SK-N-SH (cell line): ENCODE measurements around the gene LRRC2. TPM values are rescaled to one million over a fixed set of nuclear protein-coding genes. Genes with fewer than 3 reads are reported as not detected.

ENCODE experiments used
- CTCF ChIA-PET: fragments of 300-600, 350-600 bp; formaldehyde crosslinking; extraction: SDS; loops from one replicate; lab custom pipeline; 2021; lab: Yijun Ruan, JAX
- POLR2A ChIA-PET: fragments of 350-600 bp; sonication (Branson Sonifier 250); formaldehyde crosslinking; extraction: SDS; loops from one replicate; lab custom pipeline; 2020; ENCODE audit warnings: antibody characterized with exemption, inconsistent platforms; lab: Yijun Ruan, JAX
- DNase-seq: peaks from one replicate; pipeline ENCODE4 v3.0.0; 2012
- H2AFZ ChIP-seq: fragments of 200-600 bp; sonication (generic); 2 replicates; pipeline ENCODE4 v1.8.1; 2016; ENCODE audit warnings: antibody characterized with exemption, mild to moderate bottlenecking, low read depth
- H3F3A ChIP-seq: fragments of 200-600 bp; sonication (generic); replicated peaks from 2 replicates; pipeline ENCODE3; 2016; ENCODE audit warnings: antibody characterized with exemption, mild to moderate bottlenecking; ENCODE audit not compliant: insufficient read depth
- H3K27ac ChIP-seq, 2 experiments: fragments of 200-500 bp in 1 of 2; fragments of 200-600 bp in 1 of 2; sonication (Bioruptor generic) in 1 of 2; sonication (generic), shearing (Covaris generic) in 1 of 2; 2 replicates each; pipeline versions ENCODE4 v1.5.1 to v1.6.1; 2014 to 2016; ENCODE audit warnings: low read depth in 2 of 2, inconsistent platforms in 1 of 2, low read length in 1 of 2, mild to moderate bottlenecking in 1 of 2, mixed read lengths in 1 of 2
- H3K27me3 ChIP-seq: fragments of 200-600 bp; sonication (generic), shearing (Covaris generic); 2 replicates; pipeline ENCODE4 v1.6.1; 2016; ENCODE audit warnings: mixed run types; ENCODE audit not compliant: insufficient read depth
- H3K36me3 ChIP-seq, 2 experiments: fragments of 200-500 bp in 1 of 2; fragments of 200-600 bp in 1 of 2; sonication (Bioruptor generic) in 1 of 2; sonication (generic) in 1 of 2; replicated peaks in 1 of 2; 2 replicates each; pipeline versions ENCODE3 to v1.5.1; 2014 to 2016; ENCODE audit warnings: low read length in 1 of 2, mild to moderate bottlenecking in 1 of 2; ENCODE audit not compliant: insufficient read depth in 2 of 2, control insufficient read depth in 1 of 2
- H3K4me1 ChIP-seq, 2 experiments: fragments of 200-500 bp in 1 of 2; fragments of 200-600 bp in 1 of 2; sonication (Bioruptor generic) in 1 of 2; sonication (generic), shearing (Covaris generic) in 1 of 2; 2 replicates each; pipeline versions ENCODE4 v1.5.1 to v1.6.1; 2014 to 2016; ENCODE audit warnings: low read depth in 1 of 2, low read length in 1 of 2, mixed run types in 1 of 2; ENCODE audit not compliant: insufficient read depth in 2 of 2, control insufficient read depth in 1 of 2
- H3K4me2 ChIP-seq: fragments of 200-600 bp; sonication (generic), shearing (Covaris generic); 2 replicates; pipeline ENCODE4 v1.6.1; 2017; ENCODE audit warnings: mixed run types
- H3K4me3 ChIP-seq, 2 experiments: fragments of 200-500 bp in 1 of 2; fragments of 200-600 bp in 1 of 2; sonication (Bioruptor generic) in 1 of 2; sonication (generic), shearing (Covaris generic) in 1 of 2; 2 replicates each; pipeline versions ENCODE4 v1.5.1 to v1.8.1; 2014 to 2016; ENCODE audit warnings: low read depth in 2 of 2, inconsistent platforms in 1 of 2, low read length in 1 of 2, mild to moderate bottlenecking in 1 of 2, mixed read lengths in 1 of 2, moderate library complexity in 1 of 2
- H3K79me2 ChIP-seq: fragments of 200-600 bp; sonication (generic); 2 replicates; pipeline ENCODE4 v1.8.1; 2017; ENCODE audit warnings: mild to moderate bottlenecking; ENCODE audit not compliant: insufficient read depth
- H3K9ac ChIP-seq: fragments of 200-600 bp; sonication (generic); 2 replicates; pipeline ENCODE4 v1.6.1; 2017; ENCODE audit warnings: mixed run types
- H3K9me2 ChIP-seq: fragments of 200-600 bp; sonication (generic); 2 replicates; pipeline ENCODE4 v1.6.1; 2017; ENCODE audit warnings: mixed run types
- H3K9me3 ChIP-seq: fragments of 200-600 bp; sonication (generic); 2 replicates; pipeline ENCODE4 v1.6.1; 2017; ENCODE audit warnings: mixed run types, mild to moderate bottlenecking, moderate library complexity
- H4K20me1 ChIP-seq: fragments of 200-600 bp; sonication (generic); 2 replicates; pipeline ENCODE4 v1.6.1; 2017; ENCODE audit warnings: mild to moderate bottlenecking, mixed run types; ENCODE audit not compliant: insufficient read depth
- ELF1 ChIP-seq: IDR thresholded peaks from 2 replicates; pipeline ENCODE4 v1.4.0; 2012
- EP300 ChIP-seq, 2 experiments: IDR thresholded peaks; 2 replicates each; pipeline versions ENCODE4 v1.4.0 to v1.6.1; 2012; ENCODE audit warnings: borderline replicate concordance in 1 of 2, low read depth in 1 of 2, low read length in 1 of 2
- EZH2phosphoT487 ChIP-seq: fragments of 200-600 bp; sonication (generic); IDR thresholded peaks from 2 replicates; pipeline ENCODE4 v1.6.1; 2017; ENCODE audit warnings: low read depth, mixed run types, mild to moderate bottlenecking, antibody characterized with exemption, moderate library complexity, borderline replicate concordance
- FOSL2 ChIP-seq: IDR thresholded peaks from 2 replicates; pipeline ENCODE4 v1.4.0; 2012; ENCODE audit warnings: low read depth, mild to moderate bottlenecking, moderate library complexity, borderline replicate concordance
- FOXJ3 ChIP-seq: sonication (generic); formaldehyde crosslinking; IDR thresholded peaks from 2 replicates; pipeline ENCODE4 v1.5.1; 2020; ENCODE audit warnings: mild to moderate bottlenecking, missing genetic modification reagents
- FOXM1 ChIP-seq: IDR thresholded peaks from 2 replicates; pipeline ENCODE4 v1.4.0; 2012; ENCODE audit warnings: low read depth, mild to moderate bottlenecking
- IRF3 ChIP-seq: fragments of 150-350 bp; IDR thresholded peaks from 2 replicates; pipeline ENCODE4 v1.6.1; 2016; ENCODE audit warnings: mild to moderate bottlenecking, low read depth, low read length
- JUND ChIP-seq: IDR thresholded peaks from 2 replicates; pipeline ENCODE4 v1.4.0; 2012
- MAX ChIP-seq: IDR thresholded peaks from 2 replicates; pipeline ENCODE4 v1.4.0; 2012; ENCODE audit warnings: low read depth
- NFIC ChIP-seq: IDR thresholded peaks from 2 replicates; pipeline ENCODE4 v1.4.0; 2012; ENCODE audit warnings: borderline replicate concordance
- POLR2AphosphoS5 ChIP-seq: IDR thresholded peaks from 2 replicates; pipeline ENCODE4 v1.6.1; 2012; ENCODE audit warnings: low read depth, low read length
- RCOR1 ChIP-seq: fragments of 150-350 bp; IDR thresholded peaks from 2 replicates; pipeline ENCODE4 v1.6.1; 2017; ENCODE audit warnings: antibody characterized with exemption, low read length
- TAF1 ChIP-seq: IDR thresholded peaks from 2 replicates; pipeline ENCODE4 v1.6.1; 2012; ENCODE audit warnings: low read depth, mild to moderate bottlenecking, low read length, moderate library complexity, borderline replicate concordance
- USF2 ChIP-seq: fragments of 150-350 bp; IDR thresholded peaks from 2 replicates; pipeline ENCODE4 v1.6.1; 2017; ENCODE audit warnings: antibody characterized with exemption, low read length, low read depth, borderline replicate concordance
- YY1 ChIP-seq: IDR thresholded peaks from 2 replicates; pipeline ENCODE4 v1.4.0; 2012; ENCODE audit warnings: low read depth, mild to moderate bottlenecking
- WGBS: methylation state at CpG from one replicate; pipeline ENCODE4 v1.1.6; 2017; ENCODE audit warnings: low lambda C conversion rate; 5-methylcytosine and 5-hydroxymethylcytosine counted together
- polyA plus RNA-seq, 3 experiments: library from polyadenylated mRNA; depleted of rRNA; stranded (reverse); fragments of >200 nt; gene quantifications; 2 replicates each; pipeline ENCODE4 v1.2.3, GENCODE V29; 2012
- TF ChIP-seq, protein P1 (sequence below): fragments of 200-600 bp; sonication (generic); IDR thresholded peaks from 2 replicates; pipeline ENCODE4 v1.6.1; 2017; ENCODE audit warnings: antibody characterized with exemption, mild to moderate bottlenecking, moderate library complexity

Gene LRRC2
- polyA plus RNA-seq, 1 of the 3 experiments (the other 2 are of a cell fraction), result 0.13 TPM

DNA sequence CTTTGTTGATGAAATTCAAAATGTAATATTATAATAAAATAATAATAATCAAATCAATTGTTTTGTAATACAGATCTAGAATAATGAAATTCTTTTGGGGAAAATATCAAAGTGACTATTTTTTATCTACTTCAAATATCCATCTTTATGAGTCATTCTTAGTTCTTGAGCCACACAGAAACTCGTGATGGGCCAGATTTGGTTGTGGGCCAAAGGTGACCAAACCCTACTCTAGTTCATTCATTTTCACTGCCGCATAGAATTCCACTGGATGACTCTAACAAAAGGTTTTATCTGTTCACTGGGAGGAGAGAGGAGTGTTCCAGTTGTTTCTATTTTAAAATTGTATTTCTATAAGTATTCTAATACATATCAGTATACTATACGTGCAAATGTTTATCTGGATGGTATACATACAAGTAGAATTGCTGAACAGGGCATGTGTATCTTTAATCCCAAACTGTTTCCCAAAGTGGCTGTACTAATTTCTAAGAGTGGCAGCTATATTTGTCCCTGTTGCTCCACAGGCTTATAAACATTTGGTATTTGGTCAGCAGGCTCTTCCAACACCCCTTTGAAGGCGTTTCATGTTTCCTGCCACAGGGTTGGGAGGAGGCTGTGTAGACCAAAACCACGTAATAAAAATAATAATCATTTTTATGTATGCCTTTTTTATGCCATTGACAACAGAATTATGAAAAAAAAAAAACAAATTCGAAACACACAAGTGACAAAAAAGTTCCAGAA, 75.6 kb downstream of the LRRC2 start:
- Histone ChIP-seq H3K9me2 (no peaks in the 10 kb centered on the region), H3F3A (no peaks in the 10 kb centered on the region), H3K27me3 (no peaks in the 10 kb centered on the region), H3K36me3 (no peaks in the 10 kb centered on the region), H3K4me3 (no peak overlapping the region), H3K27ac (no peak overlapping the region), H3K4me2 (no peak overlapping the region), H3K79me2 (no peaks in the 10 kb centered on the region), H3K9ac (no peak overlapping the region), H4K20me1 (no peaks in the 10 kb centered on the region), H3K9me3 (no peaks in the 10 kb centered on the region), H2AFZ (no peak overlapping the region), H3K4me1 (peaks cover 0 to 3% of the 10 kb centered on the region in 2 experiments; a peak in 1 of 4 replicates)
- no peak for DNase-seq
- WGBS, result 40% methylated on average over 6 of the region's 6 CpGs
- POLR2A ChIA-PET, result no interaction called here
- TF ChIP-seq TAF1, result no peak
- no peak for TF ChIP-seq FOSL2
- no peak for TF ChIP-seq ELF1
- CTCF ChIA-PET, result interaction anchor here (1.2 to 7.9 kb wide), 12 partner anchors 9 to 212 kb away, joined by 3 to 223 read pairs (median 18); partner anchors contain the start of genes LRRC2, RTP3 and TMIE

- H3K9me3 ChIP-seq, result no peaks in the 10 kb centered on the region
- no peaks in the 10 kb centered on the region for H3F3A ChIP-seq
- H3K36me3 ChIP-seq, result no peaks in the 10 kb centered on the region
- CTCF ChIA-PET, result interaction anchor here (0.6 to 7.9 kb wide), 37 partner anchors 9 to 1332 kb away, joined by 3 to 223 read pairs (median 10); partner anchors contain the start of genes ALS2CL, LRRC2, LTF and RTP3
- H3K4me3 ChIP-seq, result no peak overlapping the region
- TF ChIP-seq IRF3 (no peak), TAF1 (no peak), ELF1 (no peak), YY1 (no peak), JUND (no peak), MAX (no peak), NFIC (no peak), FOXJ3 (CRISPR knock-in tag) (no peak), POLR2AphosphoS5 (no peak), USF2 (no peak), FOXM1 (no peak), EP300 (IDR thresholded peaks at IDR 0.05; ENCODE audit: borderline replicate concordance in 1 of 2, low read depth in 1 of 2, low read length in 1 of 2) (no peak), EZH2phosphoT487 (no peak), RCOR1 (no peak)
- TF ChIP-seq, protein P1, sequence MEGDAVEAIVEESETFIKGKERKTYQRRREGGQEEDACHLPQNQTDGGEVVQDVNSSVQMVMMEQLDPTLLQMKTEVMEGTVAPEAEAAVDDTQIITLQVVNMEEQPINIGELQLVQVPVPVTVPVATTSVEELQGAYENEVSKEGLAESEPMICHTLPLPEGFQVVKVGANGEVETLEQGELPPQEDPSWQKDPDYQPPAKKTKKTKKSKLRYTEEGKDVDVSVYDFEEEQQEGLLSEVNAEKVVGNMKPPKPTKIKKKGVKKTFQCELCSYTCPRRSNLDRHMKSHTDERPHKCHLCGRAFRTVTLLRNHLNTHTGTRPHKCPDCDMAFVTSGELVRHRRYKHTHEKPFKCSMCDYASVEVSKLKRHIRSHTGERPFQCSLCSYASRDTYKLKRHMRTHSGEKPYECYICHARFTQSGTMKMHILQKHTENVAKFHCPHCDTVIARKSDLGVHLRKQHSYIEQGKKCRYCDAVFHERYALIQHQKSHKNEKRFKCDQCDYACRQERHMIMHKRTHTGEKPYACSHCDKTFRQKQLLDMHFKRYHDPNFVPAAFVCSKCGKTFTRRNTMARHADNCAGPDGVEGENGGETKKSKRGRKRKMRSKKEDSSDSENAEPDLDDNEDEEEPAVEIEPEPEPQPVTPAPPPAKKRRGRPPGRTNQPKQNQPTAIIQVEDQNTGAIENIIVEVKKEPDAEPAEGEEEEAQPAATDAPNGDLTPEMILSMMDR, result no peak
- no peaks in the 10 kb centered on the region for H3K79me2 ChIP-seq
- H4K20me1 ChIP-seq, result no peaks in the 10 kb centered on the region
- no peak overlapping the region for H3K4me2 ChIP-seq
- no peak overlapping the region for H3K9ac ChIP-seq
- DNase-seq, result no peak
- 56% methylated on average over 1 of the region's 1 CpG for WGBS
- H2AFZ ChIP-seq, result no peak overlapping the region
- H3K27ac ChIP-seq, result no peak overlapping the region
- H3K4me1 ChIP-seq, result peaks cover 0 to 3% of the 10 kb centered on the region in 2 experiments; a peak in 1 of 4 replicates
- POLR2A ChIA-PET, result no interaction called here
- H3K9me2 ChIP-seq, result no peaks in the 10 kb centered on the region
- no peaks in the 10 kb centered on the region for H3K27me3 ChIP-seq
Observed at GRCh38 chr3:46489875-46490274, 76.2 kb downstream of the LRRC2 start.
